Measurements from ENCODE around the gene CCR7.

DNA sequence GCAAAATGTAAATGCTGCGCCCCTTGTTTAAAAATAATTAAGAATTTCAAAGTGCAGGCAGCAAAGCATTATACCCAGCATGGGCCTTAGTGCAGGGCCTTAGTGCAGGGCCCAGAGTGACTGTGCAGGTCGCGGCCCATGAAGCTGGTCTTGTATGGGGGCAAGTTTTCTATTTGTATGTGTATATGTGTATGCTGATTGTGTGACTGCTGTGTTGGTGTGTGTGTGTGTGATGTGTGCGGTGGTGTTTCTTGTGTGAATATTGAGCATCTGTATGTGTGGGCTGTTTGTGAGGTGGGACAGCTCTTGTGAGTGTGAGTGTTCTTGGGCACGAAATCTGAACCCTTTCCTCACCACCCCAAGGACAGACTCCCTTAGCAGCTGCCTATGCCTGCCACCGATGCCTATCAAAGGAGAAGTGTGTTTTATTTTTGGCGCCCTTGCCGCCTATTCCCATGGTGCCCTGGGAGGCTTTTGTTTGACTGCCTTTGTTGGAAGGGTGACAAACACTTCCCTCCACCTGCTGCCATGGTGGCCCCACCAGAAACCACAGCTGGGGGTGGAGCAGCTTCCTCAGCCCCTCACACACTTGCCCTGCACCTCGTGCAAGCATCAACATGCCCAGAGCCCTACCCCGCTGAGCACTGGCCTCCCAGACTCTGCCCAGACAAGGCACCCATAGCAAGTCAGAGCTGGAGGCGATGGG, 18.0 kb downstream of the CCR7 start:
- no peak for TF ChIP-seq EZH2 (optimal IDR thresholded peaks at IDR 0.05; ENCODE audit: low read depth, low read length)
- TF ChIP-seq, protein P1, sequence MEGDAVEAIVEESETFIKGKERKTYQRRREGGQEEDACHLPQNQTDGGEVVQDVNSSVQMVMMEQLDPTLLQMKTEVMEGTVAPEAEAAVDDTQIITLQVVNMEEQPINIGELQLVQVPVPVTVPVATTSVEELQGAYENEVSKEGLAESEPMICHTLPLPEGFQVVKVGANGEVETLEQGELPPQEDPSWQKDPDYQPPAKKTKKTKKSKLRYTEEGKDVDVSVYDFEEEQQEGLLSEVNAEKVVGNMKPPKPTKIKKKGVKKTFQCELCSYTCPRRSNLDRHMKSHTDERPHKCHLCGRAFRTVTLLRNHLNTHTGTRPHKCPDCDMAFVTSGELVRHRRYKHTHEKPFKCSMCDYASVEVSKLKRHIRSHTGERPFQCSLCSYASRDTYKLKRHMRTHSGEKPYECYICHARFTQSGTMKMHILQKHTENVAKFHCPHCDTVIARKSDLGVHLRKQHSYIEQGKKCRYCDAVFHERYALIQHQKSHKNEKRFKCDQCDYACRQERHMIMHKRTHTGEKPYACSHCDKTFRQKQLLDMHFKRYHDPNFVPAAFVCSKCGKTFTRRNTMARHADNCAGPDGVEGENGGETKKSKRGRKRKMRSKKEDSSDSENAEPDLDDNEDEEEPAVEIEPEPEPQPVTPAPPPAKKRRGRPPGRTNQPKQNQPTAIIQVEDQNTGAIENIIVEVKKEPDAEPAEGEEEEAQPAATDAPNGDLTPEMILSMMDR (IDR thresholded peaks at IDR 0.05; ENCODE audit: low read length), result no peak
